COR-L47 (cell line): ENCODE results near the gene PCSK1N.
A peak's percentile ranks its signal among the peaks of the same experiment; 100 is the strongest.
"Not testable (repeated sequence)": the region's sequence is repeated elsewhere in the genome, so short reads cannot be mapped to it uniquely, and the experiment has no call there.

Source experiments
- DNase-seq: peaks from one replicate; lab custom pipeline; 2025; lab: John Stamatoyannopoulos, UW

Gene PCSK1N

GRCh38 chrX:48835524-48836329, at the start of gene PCSK1N:
Gene PCSK1N, minus strand, starts transcription at chrX:48835610. Its CDS starts 78 bp downstream, at chrX:48835532.
- peak; percentile 87 for DNase-seq

- no peak for DNase-seq
Observed at GRCh38 chrX:48883729-48884128, 48.3 kb upstream of the PCSK1N start.

- DNase-seq, result not testable (repeated sequence)
Observed at GRCh38 chrX:48876944-48877343, 41.5 kb upstream of the PCSK1N start.

GRCh38 chrX:48872017-48872416, 36.6 kb upstream of the PCSK1N start:
- DNase-seq, result not testable (repeated sequence)

GRCh38 chrX:48864210-48864609, 28.8 kb upstream of the PCSK1N start:
- DNase-seq, result no peak

GRCh38 chrX:48854898-48855297, 19.5 kb upstream of the PCSK1N start:
- no peak for DNase-seq

GRCh38 chrX:48854121-48854804, 18.9 kb upstream of the PCSK1N start:
- not testable (repeated sequence) for DNase-seq

- DNase-seq, result not testable (repeated sequence)
Observed at GRCh38 chrX:48853494-48853893, 18.1 kb upstream of the PCSK1N start.

- DNase-seq, result no peak
Observed at GRCh38 chrX:48852857-48853256, 17.4 kb upstream of the PCSK1N start.

GRCh38 chrX:48848847-48849246, 13.4 kb upstream of the PCSK1N start:
- DNase-seq, result no peak

- DNase-seq, result no peak
Observed at GRCh38 chrX:48839686-48840085, 4.3 kb upstream of the PCSK1N start.

GRCh38 chrX:48834383-48834709, 1.1 kb downstream of the PCSK1N start:
- DNase-seq, result no peak

- no peak for DNase-seq
Observed at GRCh38 chrX:48833542-48834138, 1.8 kb downstream of the PCSK1N start.

- no peak for DNase-seq
Observed at GRCh38 chrX:48831909-48832291, 3.5 kb downstream of the PCSK1N start.

- no peak for DNase-seq
Observed at GRCh38 chrX:48831136-48831908, 4.1 kb downstream of the PCSK1N start.

- DNase-seq, result no peak
Observed at GRCh38 chrX:48829016-48829735, 6.2 kb downstream of the PCSK1N start.

- DNase-seq, result no peak
Observed at GRCh38 chrX:48827654-48827968, 7.8 kb downstream of the PCSK1N start.

GRCh38 chrX:48826876-48827653, 8.3 kb downstream of the PCSK1N start:
- no peak for DNase-seq

GRCh38 chrX:48826135-48826875, 9.1 kb downstream of the PCSK1N start, which contains the start of gene ERAS:
Gene ERAS, plus strand, starts transcription at chrX:48826513. Its CDS starts 2,611 bp downstream, at chrX:48829124.
- no peak for DNase-seq

- no peak for DNase-seq
Observed at GRCh38 chrX:48824066-48824465, 11.3 kb downstream of the PCSK1N start.
